Hematopoietic multipotent progenitor cell (in vitro differentiated cells): ENCODE results near the gene PTPRD. TPM values are rescaled to one million over a fixed set of nuclear protein-coding genes. Genes with fewer than 3 reads are reported as not detected.
"Not testable (repeated sequence)": the region's sequence is repeated elsewhere in the genome, so short reads cannot be mapped to it uniquely, and the experiment has no call there.

Source experiments
- DNase-seq, 3 donors: peaks; one replicate each; pipeline ENCODE4 v3.0.0-alpha.2; 2011 to 2015; ENCODE audit warnings: low read depth in 2 of 3, low spot score in 2 of 3
- total RNA-seq: library from RNA; depleted of rRNA; stranded (reverse); fragments of >200 nt; gene quantifications from one replicate; pipeline ENCODE4 v1.2.3, GENCODE V29; 2012

The PTPRD gene
- total RNA-seq, 1 donor: 16.2 TPM

DNA sequence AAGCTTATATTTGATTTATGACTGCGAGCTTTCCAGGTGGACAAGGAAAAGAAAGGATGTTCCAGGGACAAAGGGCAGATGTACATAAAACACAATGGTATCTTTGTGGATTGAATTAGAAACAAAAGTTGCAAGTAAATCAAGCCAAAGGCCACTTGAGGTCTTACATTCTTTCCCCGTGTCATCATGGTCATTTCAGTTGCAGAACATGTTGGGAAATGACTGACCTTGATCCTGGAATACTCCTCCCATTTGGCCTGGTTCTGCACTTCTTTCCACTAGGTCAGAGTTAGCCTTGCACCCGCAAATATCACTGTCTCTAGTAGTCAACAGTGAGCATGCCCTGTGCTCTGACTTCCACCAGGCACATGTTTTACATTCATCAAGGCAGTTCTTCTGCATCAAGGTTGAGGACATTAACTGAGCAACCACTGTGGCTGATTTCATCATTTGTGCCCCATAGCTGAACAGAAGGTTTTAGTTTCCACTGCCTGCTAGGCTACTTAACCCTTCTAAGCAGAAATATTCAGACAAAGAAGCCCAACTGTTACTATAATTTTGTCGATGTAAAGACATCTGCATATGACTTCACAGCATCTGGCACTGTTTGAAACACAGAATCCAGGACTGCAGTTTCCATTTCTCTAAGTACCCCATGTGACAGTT, 1651.5 kb downstream of the PTPRD start:
- no peak for DNase-seq

GRCh38 chr9:8960254-8960653, 1652.5 kb downstream of the PTPRD start:
- DNase-seq: no peak

GRCh38 chr9:8958358-8958757, 1654.4 kb downstream of the PTPRD start:
- DNase-seq: no peak

- DNase-seq: no peak
These were observed 1657.5 kb downstream of the PTPRD start for GRCh38 chr9:8955315-8955714.

DNA sequence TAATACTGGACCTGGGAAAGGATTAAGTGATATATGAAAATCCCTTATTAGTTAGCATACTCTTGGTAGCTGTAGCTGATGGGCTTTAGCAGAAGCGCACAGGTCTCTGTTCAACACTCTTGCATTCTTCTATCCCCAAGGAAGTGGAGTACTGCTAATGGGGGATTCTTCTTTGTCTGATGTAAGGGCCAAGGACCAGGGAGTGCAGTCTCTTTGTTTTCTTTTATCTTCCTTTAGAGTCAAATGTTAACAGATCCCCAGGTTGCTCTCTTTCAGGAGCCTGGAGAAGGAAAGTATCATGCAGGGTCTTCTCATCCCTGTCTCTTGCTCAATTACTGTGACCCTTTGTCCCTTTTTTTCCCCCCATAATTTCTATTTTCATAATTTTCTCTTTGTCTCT, 1666.3 kb downstream of the PTPRD start:
- DNase-seq: no peak

- no peak for DNase-seq
These were observed 1669.4 kb downstream of the PTPRD start for GRCh38 chr9:8943392-8943791.

GRCh38 chr9:8940650-8941049, 1672.2 kb downstream of the PTPRD start:
- DNase-seq: no peak

GRCh38 chr9:8926461-8926860, 1686.3 kb downstream of the PTPRD start:
- DNase-seq: no peak

DNA sequence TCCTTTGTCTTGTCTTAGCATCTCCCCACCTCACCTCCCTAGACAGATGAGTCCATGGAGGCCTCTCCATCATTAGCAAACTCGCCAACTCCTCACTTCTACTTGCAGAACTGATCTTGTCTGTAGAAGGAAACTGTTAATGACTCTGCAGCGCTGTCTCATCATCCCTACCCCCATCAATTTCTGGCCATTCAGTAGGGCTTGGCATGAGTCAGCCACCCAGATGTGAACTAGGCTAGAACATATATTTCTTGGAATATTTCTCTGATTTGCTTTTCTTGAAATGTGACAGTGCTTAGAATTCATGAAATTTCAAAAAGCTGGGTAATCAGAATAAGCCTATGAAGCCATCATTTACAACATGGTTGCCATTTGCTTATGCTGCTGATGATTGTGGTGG, 1688.2 kb downstream of the PTPRD start:
- no peak for DNase-seq

- DNase-seq: not testable (repeated sequence)
These were observed 1692.2 kb downstream of the PTPRD start for GRCh38 chr9:8920478-8921183.

DNA sequence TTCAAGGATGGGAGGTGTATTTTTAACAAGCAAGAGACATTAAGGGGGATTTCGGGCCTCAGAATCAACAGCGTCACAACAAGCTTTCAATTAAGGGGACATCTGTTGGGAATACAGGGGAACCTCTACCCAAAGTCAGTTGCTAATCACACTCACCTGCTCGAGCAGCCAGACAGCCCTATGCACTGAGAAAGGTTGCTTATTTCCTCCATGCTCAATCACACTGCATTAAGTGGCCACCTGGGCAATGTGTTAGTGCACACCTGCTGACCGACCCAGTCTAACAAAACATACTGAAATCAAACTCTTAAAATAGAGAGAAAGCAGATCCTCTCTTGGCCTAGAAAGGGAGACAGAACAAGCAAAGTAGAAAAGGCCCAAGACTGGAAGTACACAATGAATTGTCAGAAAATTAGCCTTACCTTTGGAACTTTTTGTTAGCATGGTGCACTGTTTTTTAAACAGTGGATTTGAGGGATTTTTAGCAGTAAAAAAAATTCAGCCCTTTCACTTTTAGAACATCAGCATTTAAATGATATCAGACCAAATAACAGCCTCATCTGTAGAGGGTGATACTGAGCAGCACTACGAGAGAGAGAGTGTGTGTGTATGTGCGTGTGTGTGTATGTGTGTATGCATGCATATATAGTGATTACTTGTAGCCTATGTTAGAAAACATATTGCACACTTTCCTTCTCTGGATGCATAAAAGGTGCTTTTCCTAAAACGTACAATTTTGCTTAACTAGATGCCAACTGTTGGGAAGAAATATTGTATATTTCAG, 1694.7 kb downstream of the PTPRD start:
- DNase-seq: no peak

GRCh38 chr9:8916771-8917170, 1696.0 kb downstream of the PTPRD start:
- DNase-seq: no peak

DNA sequence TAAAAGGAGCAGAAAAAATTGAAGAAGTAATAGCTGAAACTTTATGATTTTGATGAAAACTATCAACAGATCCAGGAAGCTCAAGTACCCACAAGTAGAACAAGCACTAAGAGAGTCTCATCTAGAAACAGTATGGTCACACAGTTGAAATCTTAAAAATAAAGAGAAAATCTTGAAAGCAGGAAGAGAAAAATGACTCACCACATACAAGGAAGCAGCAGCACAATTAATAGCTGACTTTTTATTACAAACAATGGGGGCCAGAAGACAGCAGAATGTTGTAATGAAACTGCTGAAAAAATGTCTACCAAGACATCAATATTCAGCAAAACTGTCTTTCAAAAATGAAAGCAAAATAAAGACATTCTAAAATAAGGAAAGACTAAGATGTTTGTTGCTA, 1704.9 kb downstream of the PTPRD start:
- no peak for DNase-seq

- no peak for DNase-seq
These were observed 1707.1 kb downstream of the PTPRD start for GRCh38 chr9:8905731-8906130.

DNA sequence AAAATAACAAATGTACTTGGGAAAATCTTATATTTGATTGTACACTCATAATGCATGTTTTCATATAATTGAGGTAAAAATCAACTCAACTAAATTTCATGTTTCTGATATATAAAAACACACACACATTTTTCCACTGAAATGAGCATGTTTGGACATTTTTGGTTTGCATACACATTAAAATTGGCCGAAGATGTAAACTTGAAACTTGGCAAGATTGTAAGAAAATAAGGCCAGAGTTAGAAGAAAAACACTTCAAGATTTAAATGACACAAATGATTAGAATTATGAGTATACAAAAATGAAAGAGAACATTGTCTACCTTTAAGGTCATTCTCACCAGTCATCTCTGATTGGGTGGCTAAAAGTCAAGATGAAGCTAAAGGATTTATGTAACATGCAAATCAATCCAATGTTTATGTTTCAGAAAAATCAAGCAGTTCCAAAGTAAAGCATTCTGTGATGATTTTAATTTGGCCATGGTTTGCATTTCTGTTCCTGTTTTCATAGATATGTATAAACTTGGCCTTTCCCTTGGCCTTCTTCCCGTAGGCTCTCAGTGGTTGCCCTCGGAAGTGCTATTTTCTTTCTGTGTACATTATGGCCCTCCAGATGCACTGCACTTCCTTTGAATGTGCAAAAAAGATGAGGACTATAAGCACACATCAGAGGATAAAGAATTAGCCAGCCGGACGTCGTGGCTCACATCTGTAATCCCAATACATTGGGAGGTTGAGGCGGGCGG, 1707.9 kb downstream of the PTPRD start:
- DNase-seq: no peak

DNA sequence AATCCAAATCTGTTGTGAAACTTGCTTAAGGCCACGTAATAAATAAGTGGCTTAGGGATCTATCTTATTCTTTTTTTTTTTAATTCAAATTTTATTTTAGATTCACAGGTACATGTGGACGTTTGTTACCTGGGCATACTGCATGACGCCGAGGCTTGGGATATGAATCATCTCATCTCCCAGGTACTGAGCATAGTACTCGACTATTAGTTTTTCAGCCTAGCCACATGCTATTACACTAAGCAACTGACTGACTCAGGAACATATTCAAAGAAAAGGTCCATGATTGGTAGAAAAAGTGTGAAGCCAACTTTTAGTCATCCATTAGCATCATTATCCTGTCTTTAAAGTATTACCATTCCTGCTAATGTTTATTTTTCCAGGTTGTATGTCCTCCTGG, 1709.7 kb downstream of the PTPRD start:
- no peak for DNase-seq

DNA sequence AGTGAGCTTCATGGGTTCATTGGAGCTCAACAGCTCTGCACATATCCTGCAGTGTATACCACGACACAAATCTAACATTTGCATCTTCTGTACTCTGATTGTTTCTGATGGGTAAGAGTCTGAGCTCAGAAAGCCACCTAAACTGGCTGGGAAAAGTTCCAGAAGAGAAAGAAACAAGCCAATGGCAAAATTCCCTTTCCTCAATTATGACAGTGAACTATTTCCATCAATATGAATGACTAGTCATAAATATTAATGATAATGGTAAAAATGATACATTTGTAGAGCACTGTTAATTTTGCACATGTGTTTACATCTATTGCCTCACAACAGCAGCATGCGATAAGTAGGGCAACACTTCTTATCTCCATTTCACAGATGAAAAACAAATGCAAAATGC, 1711.7 kb downstream of the PTPRD start:
- no peak for DNase-seq

- DNase-seq: no peak
These were observed 1713.3 kb downstream of the PTPRD start for GRCh38 chr9:8899511-8899910.

DNA sequence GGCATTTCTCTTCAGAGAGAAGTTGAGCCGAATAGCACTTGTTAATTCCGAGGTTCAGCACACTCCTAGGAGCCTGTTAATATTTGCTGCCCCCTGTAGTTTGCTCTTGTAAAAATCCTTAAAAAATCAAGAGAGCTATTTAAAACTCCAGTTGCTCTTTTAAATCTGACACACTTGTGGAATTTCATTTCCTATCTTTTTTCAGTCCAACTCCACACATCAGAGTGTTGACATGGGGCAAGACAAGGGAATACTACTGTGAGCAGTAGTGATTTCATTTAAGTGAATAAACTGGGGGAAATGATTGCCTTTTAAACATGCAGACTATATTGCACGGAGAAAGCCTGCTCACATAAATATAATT, 1717.0 kb downstream of the PTPRD start:
- peak in 2 of 3 donors; percentile 15 to 74 for DNase-seq

DNA sequence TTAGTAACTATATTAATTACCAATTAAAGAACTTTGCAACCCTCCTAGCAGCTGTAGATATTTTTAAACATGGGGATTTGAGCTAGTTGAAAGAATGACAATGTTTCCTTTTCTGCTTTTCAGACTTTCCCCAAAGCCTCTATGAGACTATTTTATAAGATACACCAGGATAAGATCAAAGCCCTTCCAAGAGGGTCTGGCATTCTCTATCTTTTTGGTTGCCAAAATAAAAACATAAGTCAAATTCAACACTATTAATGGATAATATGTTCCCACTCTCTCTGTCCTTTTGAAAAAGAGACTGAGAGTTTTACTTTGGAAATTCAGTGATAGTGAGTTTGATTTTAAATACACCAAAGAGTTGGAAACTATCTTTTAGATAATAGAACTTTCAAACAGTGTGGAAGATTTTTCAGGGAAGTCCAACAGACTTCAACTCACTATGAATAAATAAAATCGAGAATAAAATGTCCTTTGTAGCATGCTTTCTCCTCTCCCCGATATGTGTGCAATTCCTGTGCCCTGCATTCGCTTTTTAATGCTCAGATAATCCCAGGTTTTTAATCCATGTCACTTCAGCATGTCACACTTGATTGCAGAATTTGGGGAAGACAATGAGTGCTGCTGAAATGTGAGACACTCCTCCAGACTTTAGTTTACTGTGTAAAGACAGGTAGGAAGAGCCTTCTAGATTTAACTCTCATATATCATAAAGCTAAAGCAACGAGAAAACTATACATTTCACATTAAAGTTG, 1717.5 kb downstream of the PTPRD start:
- no peak for DNase-seq
